ENCODE measurements around the gene NRGN. TPM values are rescaled to one million over a fixed set of nuclear protein-coding genes. Genes with fewer than 3 reads are reported as not detected.

NRGN gene
- polyA plus RNA-seq, 1 donor from 2014 or later: 0.69 TPM

GRCh38 chr11:124749912-124750311 is 10.2 kb downstream of the NRGN start:
- Histone ChIP-seq H3K79me2 (replicated peaks; ENCODE audit: insufficient read depth, low read length) (no peaks in the 10 kb centered on the region), H2AFZ (ENCODE audit: low read depth, low read length) (no peak overlapping the region), H3K27me3 (ENCODE audit: insufficient read depth, low read depth, low read length) (peaks cover 100% of the 10 kb centered on the region), H3K36me3 (ENCODE audit: insufficient read depth, low read length) (no peaks in the 10 kb centered on the region), H3F3A (ENCODE audit: insufficient read depth, low read length, poor library complexity, severe bottlenecking) (no peaks in the 10 kb centered on the region), H3K9me3 (ENCODE audit: low read length) (no peaks in the 10 kb centered on the region), H4K20me1 (ENCODE audit: insufficient read depth) (no peaks in the 10 kb centered on the region), H3K4me2 (ENCODE audit: low read length) (no peak overlapping the region), H3K9ac (ENCODE audit: low read length) (no peak overlapping the region), H3K9me2 (ENCODE audit: insufficient read depth, low read length) (no peaks in the 10 kb centered on the region), H3K27ac (ENCODE audit: low read length) (no peak overlapping the region), H3K4me3 (ENCODE audit: low read length) (no peak overlapping the region)
- no peak for TF ChIP-seq POLR2AphosphoS5 (IDR thresholded peaks at IDR 0.05)
- TF ChIP-seq RAD21 (conservative IDR thresholded peaks at IDR 0.05): no peak
- TF ChIP-seq CTCF (IDR thresholded peaks at IDR 0.05; ENCODE audit: poor library complexity, severe bottlenecking): no peak
- no peak for TF ChIP-seq SMC3 (conservative IDR thresholded peaks at IDR 0.05; ENCODE audit: poor library complexity)
- TF ChIP-seq MXI1 (conservative IDR thresholded peaks at IDR 0.05; ENCODE audit: poor library complexity, severe bottlenecking): no peak

GRCh38 chr11:124751391-124751740 is 11.6 kb downstream of the NRGN start:
- Histone ChIP-seq H3K9ac (ENCODE audit: low read length) (no peak overlapping the region), H3K36me3 (ENCODE audit: insufficient read depth, low read length) (no peaks in the 10 kb centered on the region), H3K4me2 (ENCODE audit: low read length) (no peak overlapping the region), H2AFZ (ENCODE audit: low read depth, low read length) (no peak overlapping the region), H4K20me1 (ENCODE audit: insufficient read depth) (no peaks in the 10 kb centered on the region), H3K9me3 (ENCODE audit: low read length) (no peaks in the 10 kb centered on the region), H3K27me3 (ENCODE audit: insufficient read depth, low read depth, low read length) (peaks cover 97% of the 10 kb centered on the region), H3K27ac (ENCODE audit: low read length) (no peak overlapping the region), H3K79me2 (replicated peaks; ENCODE audit: insufficient read depth, low read length) (no peaks in the 10 kb centered on the region), H3K4me3 (ENCODE audit: low read length) (no peak overlapping the region), H3K9me2 (ENCODE audit: insufficient read depth, low read length) (no peaks in the 10 kb centered on the region), H3F3A (ENCODE audit: insufficient read depth, low read length, poor library complexity, severe bottlenecking) (no peaks in the 10 kb centered on the region)
- TF ChIP-seq POLR2AphosphoS5 (IDR thresholded peaks at IDR 0.05): no peak
- no peak for TF ChIP-seq RAD21 (conservative IDR thresholded peaks at IDR 0.05)
- TF ChIP-seq EZH2 (IDR thresholded peaks at IDR 0.05; ENCODE audit: borderline replicate concordance, insufficient read depth, low read length, poor library complexity, severe bottlenecking): no peak
- TF ChIP-seq SMC3 (conservative IDR thresholded peaks at IDR 0.05; ENCODE audit: poor library complexity): no peak
- no peak for TF ChIP-seq REST (IDR thresholded peaks at IDR 0.05; ENCODE audit: borderline replicate concordance)
- no peak for TF ChIP-seq TAF1 (IDR thresholded peaks at IDR 0.05; ENCODE audit: low read depth)
- no peak for TF ChIP-seq MXI1 (conservative IDR thresholded peaks at IDR 0.05; ENCODE audit: poor library complexity, severe bottlenecking)
- no peak for TF ChIP-seq CTCF (IDR thresholded peaks at IDR 0.05; ENCODE audit: poor library complexity, severe bottlenecking)
- TF ChIP-seq EP300 (conservative IDR thresholded peaks at IDR 0.05; ENCODE audit: poor library complexity, severe bottlenecking): no peak
